OCI-LY7 (cell line): Measurements from ENCODE around the gene ZDHHC17.

Experiments
- CTCF ChIP-seq: fragments of 200-600 bp; sonication (generic); conservative IDR thresholded peaks from 2 replicates; pipeline ENCODE4 v1.5.1; 2014; ENCODE audit warnings: mild to moderate bottlenecking, antibody characterized with exemption, low read length, moderate library complexity, mixed read lengths
- EZH2phosphoT487 ChIP-seq: fragments of 200-600 bp; sonication (generic); IDR thresholded peaks from 2 replicates; pipeline ENCODE4 v1.6.1; 2018; ENCODE audit warnings: low read depth, borderline replicate concordance, mild to moderate bottlenecking, mixed run types, antibody characterized with exemption, low read length, moderate library complexity, mixed read lengths

GRCh38 chr12:76895796-76896195 lies 131.9 kb downstream of the ZDHHC17 start:
- TF ChIP-seq CTCF (no peak), EZH2phosphoT487 (no peak)
